WTC11 (cell line): ENCODE measurements around the gene C10orf90. TPM values are rescaled to one million over a fixed set of nuclear protein-coding genes. Genes with fewer than 3 reads are reported as not detected.

ENCODE experiments used
- ATAC-seq: fragments of 200-7000 bp; cut with Tn5 transposase; 2 replicates; pipeline ENCODE4 v1.10.0; 2021; ENCODE audit warnings: mild to moderate bottlenecking, moderate library complexity
- CTCF ChIA-PET: fragments of 300-600 bp; sonication (Branson Sonifier 250); formaldehyde crosslinking; loops from one replicate; lab custom pipeline; 2021; ENCODE audit warnings: antibody characterized with exemption; lab: Charles Lee
- POLR2A ChIA-PET: fragments of 350-600 bp; sonication (Branson Sonifier 250); formaldehyde crosslinking; loops from one replicate; lab custom pipeline; 2021; ENCODE audit warnings: antibody characterized with exemption; lab: Charles Lee
- DNase-seq: peaks from one replicate; pipeline ENCODE4 v3.0.0; 2021; ENCODE audit warnings: low spot score
- H3K27ac Mint-ChIP-seq: 2 replicates; pipeline ENCODE4 v1.8.0; 2021; ENCODE audit warnings: mixed read lengths
- H3K27me3 Mint-ChIP-seq: 2 replicates; pipeline ENCODE4 v1.8.0; 2021; ENCODE audit warnings: low read depth, mild to moderate bottlenecking, moderate library complexity, mixed read lengths
- H3K36me3 Mint-ChIP-seq: 2 replicates; pipeline ENCODE4 v1.8.0; 2021; ENCODE audit warnings: mixed read lengths
- H3K4me1 Mint-ChIP-seq: 2 replicates; pipeline ENCODE4 v1.8.0; 2022; ENCODE audit warnings: mixed read lengths
- H3K4me3 Mint-ChIP-seq: 2 replicates; pipeline ENCODE4 v1.8.0; 2021; ENCODE audit warnings: mild to moderate bottlenecking, moderate library complexity, mixed read lengths
- H3K9me3 Mint-ChIP-seq: 2 replicates; pipeline ENCODE4 v1.8.0; 2021; ENCODE audit warnings: mixed read lengths
- CBFB ChIP-seq: sonication (generic); formaldehyde crosslinking; IDR thresholded peaks from 2 replicates; pipeline ENCODE4 v1.8.1; 2022; ENCODE audit warnings: mild to moderate bottlenecking, low read depth, missing genetic modification reagents
- CREM ChIP-seq: sonication (generic); formaldehyde crosslinking; IDR thresholded peaks from 2 replicates; pipeline ENCODE4 v1.8.1; 2022; ENCODE audit warnings: mild to moderate bottlenecking, missing genetic modification reagents, moderate library complexity
- ELF4 ChIP-seq: sonication (generic); formaldehyde crosslinking; IDR thresholded peaks from 2 replicates; pipeline ENCODE4 v1.8.1; 2022; ENCODE audit warnings: low read depth, mild to moderate bottlenecking, moderate library complexity, missing genetic modification reagents
- ETV6 ChIP-seq: sonication (generic); formaldehyde crosslinking; IDR thresholded peaks from 2 replicates; pipeline ENCODE4 v1.8.1; 2022; ENCODE audit warnings: mild to moderate bottlenecking, missing genetic modification reagents
- FOXP1 ChIP-seq: sonication (generic); formaldehyde crosslinking; IDR thresholded peaks from 2 replicates; pipeline ENCODE4 v1.8.0; 2022; ENCODE audit warnings: missing genetic modification reagents, mild to moderate bottlenecking, moderate library complexity, borderline replicate concordance
- NR3C1 ChIP-seq: sonication (generic); formaldehyde crosslinking; conservative IDR thresholded peaks from 2 replicates; pipeline ENCODE4 v1.8.1; 2023; ENCODE audit warnings: low read depth, mild to moderate bottlenecking, missing genetic modification reagents
- ZBTB21 ChIP-seq: sonication (generic); formaldehyde crosslinking; IDR thresholded peaks from 2 replicates; pipeline ENCODE4 v1.8.1; 2023; ENCODE audit warnings: mild to moderate bottlenecking, missing genetic modification reagents, borderline replicate concordance
- ZNF121 ChIP-seq: sonication (generic); formaldehyde crosslinking; IDR thresholded peaks from 2 replicates; pipeline ENCODE4 v1.8.0; 2023; ENCODE audit warnings: missing genetic modification reagents
- ZNF219 ChIP-seq: sonication (generic); formaldehyde crosslinking; IDR thresholded peaks from 2 replicates; pipeline ENCODE4 v1.8.0; 2023; ENCODE audit warnings: missing genetic modification reagents, mild to moderate bottlenecking, borderline replicate concordance
- ZNF423 ChIP-seq: fragments of 250-450 bp; sonication (Bioruptor Pico); IDR thresholded peaks from 2 replicates; pipeline ENCODE4 v2.1.2; 2022; ENCODE audit warnings: mild to moderate bottlenecking, moderate library complexity
- ZNF671 ChIP-seq: fragments of 250-450 bp; sonication (Bioruptor Pico); IDR thresholded peaks from 2 replicates; pipeline ENCODE4 v1.8.0; 2021; ENCODE audit warnings: mild to moderate bottlenecking
- total RNA-seq: library from RNA; stranded (reverse); gene quantifications from 3 replicates; pipeline ENCODE4 v1.2.3, GENCODE V29; 2021
- TF ChIP-seq, protein P1 (sequence below): sonication (generic); formaldehyde crosslinking; IDR thresholded peaks from 2 replicates; pipeline ENCODE4 v1.8.0; 2023; ENCODE audit warnings: missing genetic modification reagents, mild to moderate bottlenecking, borderline replicate concordance
- TF ChIP-seq, protein P2 (sequence below): sonication (generic); formaldehyde crosslinking; IDR thresholded peaks from 2 replicates; pipeline ENCODE4 v1.8.1; 2022; ENCODE audit warnings: mild to moderate bottlenecking, missing genetic modification reagents, moderate library complexity, borderline replicate concordance
- TF ChIP-seq, protein P3 (sequence below): sonication (generic); formaldehyde crosslinking; IDR thresholded peaks from 2 replicates; pipeline ENCODE4 v1.8.1; 2023; ENCODE audit warnings: mild to moderate bottlenecking, missing genetic modification reagents, moderate library complexity
- TF ChIP-seq, protein P4 (sequence below): sonication (generic); formaldehyde crosslinking; IDR thresholded peaks from 2 replicates; pipeline ENCODE4 v1.8.1; 2023; ENCODE audit warnings: mild to moderate bottlenecking, missing genetic modification reagents
- TF ChIP-seq, protein P5 (sequence below): sonication (generic); formaldehyde crosslinking; IDR thresholded peaks from 2 replicates; pipeline ENCODE4 v1.8.0; 2023; ENCODE audit warnings: mild to moderate bottlenecking, missing genetic modification reagents
- TF ChIP-seq, protein P6 (sequence below): sonication (generic); formaldehyde crosslinking; IDR thresholded peaks from 2 replicates; pipeline ENCODE4 v1.8.1; 2023; ENCODE audit warnings: mild to moderate bottlenecking, missing genetic modification reagents, moderate library complexity

Gene C10orf90
- total RNA-seq, 1 experiment from 2014 or later = 0.85 TPM

DNA sequence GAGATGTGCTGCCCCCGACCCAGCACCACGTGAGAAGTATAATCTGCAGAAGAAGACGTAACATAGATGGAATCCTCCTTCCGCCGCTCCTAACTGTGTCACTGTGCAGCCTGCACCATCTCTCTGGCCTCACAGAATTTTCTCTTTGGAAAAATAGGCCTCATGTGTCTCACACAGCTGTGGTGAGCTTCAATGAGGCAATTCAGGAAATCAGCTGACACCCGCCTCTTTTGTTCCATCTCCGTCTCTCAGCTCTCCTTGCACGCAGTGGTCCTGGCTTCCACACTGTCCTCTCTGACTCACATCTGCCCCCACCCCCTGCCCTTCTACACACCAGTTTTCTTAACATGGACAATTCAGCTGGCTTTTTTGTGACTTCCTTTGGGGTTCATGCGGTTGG lies 7.2 kb downstream of the C10orf90 start (continued):
- TF ChIP-seq, protein P1, sequence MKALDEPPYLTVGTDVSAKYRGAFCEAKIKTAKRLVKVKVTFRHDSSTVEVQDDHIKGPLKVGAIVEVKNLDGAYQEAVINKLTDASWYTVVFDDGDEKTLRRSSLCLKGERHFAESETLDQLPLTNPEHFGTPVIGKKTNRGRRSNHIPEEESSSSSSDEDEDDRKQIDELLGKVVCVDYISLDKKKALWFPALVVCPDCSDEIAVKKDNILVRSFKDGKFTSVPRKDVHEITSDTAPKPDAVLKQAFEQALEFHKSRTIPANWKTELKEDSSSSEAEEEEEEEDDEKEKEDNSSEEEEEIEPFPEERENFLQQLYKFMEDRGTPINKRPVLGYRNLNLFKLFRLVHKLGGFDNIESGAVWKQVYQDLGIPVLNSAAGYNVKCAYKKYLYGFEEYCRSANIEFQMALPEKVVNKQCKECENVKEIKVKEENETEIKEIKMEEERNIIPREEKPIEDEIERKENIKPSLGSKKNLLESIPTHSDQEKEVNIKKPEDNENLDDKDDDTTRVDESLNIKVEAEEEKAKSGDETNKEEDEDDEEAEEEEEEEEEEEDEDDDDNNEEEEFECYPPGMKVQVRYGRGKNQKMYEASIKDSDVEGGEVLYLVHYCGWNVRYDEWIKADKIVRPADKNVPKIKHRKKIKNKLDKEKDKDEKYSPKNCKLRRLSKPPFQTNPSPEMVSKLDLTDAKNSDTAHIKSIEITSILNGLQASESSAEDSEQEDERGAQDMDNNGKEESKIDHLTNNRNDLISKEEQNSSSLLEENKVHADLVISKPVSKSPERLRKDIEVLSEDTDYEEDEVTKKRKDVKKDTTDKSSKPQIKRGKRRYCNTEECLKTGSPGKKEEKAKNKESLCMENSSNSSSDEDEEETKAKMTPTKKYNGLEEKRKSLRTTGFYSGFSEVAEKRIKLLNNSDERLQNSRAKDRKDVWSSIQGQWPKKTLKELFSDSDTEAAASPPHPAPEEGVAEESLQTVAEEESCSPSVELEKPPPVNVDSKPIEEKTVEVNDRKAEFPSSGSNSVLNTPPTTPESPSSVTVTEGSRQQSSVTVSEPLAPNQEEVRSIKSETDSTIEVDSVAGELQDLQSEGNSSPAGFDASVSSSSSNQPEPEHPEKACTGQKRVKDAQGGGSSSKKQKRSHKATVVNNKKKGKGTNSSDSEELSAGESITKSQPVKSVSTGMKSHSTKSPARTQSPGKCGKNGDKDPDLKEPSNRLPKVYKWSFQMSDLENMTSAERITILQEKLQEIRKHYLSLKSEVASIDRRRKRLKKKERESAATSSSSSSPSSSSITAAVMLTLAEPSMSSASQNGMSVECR (CRISPR knock-in tag) = no peak
- TF ChIP-seq, all 79 proteins: peak for 0

DNA sequence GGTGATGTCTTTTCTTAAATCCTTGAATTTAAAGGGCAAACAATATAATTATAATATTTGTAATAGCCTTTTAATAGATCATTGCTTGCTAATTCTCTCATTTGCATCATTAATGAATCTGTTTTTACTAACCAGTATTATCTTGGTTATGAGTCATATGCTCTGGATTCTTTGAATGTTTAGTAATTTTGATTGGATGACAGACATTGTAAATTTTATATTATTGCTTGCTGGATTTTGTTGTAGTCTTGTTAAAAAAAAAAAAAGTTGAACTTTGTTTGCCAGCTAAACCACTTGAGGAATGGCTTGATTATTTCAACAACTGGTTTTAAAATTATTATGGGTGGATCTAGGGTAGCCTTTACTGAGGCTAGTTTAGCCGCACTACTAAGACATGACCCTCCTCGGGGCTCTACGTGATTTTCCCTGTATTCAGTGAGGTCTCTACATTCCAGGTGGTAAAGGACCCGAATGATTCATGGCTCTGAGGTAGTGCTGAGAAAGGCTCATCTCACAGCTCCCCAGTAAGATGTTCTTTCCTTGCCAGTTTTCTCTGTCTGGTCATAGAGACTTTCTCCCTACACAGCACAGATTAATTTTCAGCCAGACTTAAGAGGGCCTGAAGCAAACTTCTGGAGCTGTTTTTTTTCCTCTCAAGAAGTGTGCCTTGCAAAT lies 8.5 kb downstream of the C10orf90 start:
- Mint-ChIP-seq H3K4me3 (no peak overlapping the region), H3K9me3 (no peaks in the 10 kb centered on the region), H3K27me3 (peaks cover 4% of the 10 kb centered on the region; the same call in 1 of the 2 replicates), H3K4me1 (no peaks in the 10 kb centered on the region), H3K27ac (no peak overlapping the region), H3K36me3 (no peaks in the 10 kb centered on the region)
- POLR2A ChIA-PET = no interaction called here
- TF ChIP-seq ZNF121 (CRISPR knock-in tag) (no peak), ZNF219 (no peak), NR3C1 (CRISPR knock-in tag) (no peak), ETV6 (CRISPR knock-in tag) (no peak), ZNF423 (CRISPR knock-in tag) (no peak), CBFB (CRISPR knock-in tag) (no peak), FOXP1 (CRISPR knock-in tag) (no peak), ELF4 (CRISPR knock-in tag) (no peak), ZNF671 (CRISPR knock-in tag) (no peak), ZBTB21 (no peak), CREM (CRISPR knock-in tag) (no peak)
- TF ChIP-seq, protein P2, sequence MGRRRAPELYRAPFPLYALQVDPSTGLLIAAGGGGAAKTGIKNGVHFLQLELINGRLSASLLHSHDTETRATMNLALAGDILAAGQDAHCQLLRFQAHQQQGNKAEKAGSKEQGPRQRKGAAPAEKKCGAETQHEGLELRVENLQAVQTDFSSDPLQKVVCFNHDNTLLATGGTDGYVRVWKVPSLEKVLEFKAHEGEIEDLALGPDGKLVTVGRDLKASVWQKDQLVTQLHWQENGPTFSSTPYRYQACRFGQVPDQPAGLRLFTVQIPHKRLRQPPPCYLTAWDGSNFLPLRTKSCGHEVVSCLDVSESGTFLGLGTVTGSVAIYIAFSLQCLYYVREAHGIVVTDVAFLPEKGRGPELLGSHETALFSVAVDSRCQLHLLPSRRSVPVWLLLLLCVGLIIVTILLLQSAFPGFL (CRISPR knock-in tag) = no peak
- TF ChIP-seq, protein P3, sequence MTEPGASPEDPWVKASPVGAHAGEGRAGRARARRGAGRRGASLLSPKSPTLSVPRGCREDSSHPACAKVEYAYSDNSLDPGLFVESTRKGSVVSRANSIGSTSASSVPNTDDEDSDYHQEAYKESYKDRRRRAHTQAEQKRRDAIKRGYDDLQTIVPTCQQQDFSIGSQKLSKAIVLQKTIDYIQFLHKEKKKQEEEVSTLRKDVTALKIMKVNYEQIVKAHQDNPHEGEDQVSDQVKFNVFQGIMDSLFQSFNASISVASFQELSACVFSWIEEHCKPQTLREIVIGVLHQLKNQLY (CRISPR knock-in tag) = no peak
- TF ChIP-seq, protein P4, sequence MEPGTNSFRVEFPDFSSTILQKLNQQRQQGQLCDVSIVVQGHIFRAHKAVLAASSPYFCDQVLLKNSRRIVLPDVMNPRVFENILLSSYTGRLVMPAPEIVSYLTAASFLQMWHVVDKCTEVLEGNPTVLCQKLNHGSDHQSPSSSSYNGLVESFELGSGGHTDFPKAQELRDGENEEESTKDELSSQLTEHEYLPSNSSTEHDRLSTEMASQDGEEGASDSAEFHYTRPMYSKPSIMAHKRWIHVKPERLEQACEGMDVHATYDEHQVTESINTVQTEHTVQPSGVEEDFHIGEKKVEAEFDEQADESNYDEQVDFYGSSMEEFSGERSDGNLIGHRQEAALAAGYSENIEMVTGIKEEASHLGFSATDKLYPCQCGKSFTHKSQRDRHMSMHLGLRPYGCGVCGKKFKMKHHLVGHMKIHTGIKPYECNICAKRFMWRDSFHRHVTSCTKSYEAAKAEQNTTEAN (CRISPR knock-in tag) = no peak
- TF ChIP-seq, protein P5, sequence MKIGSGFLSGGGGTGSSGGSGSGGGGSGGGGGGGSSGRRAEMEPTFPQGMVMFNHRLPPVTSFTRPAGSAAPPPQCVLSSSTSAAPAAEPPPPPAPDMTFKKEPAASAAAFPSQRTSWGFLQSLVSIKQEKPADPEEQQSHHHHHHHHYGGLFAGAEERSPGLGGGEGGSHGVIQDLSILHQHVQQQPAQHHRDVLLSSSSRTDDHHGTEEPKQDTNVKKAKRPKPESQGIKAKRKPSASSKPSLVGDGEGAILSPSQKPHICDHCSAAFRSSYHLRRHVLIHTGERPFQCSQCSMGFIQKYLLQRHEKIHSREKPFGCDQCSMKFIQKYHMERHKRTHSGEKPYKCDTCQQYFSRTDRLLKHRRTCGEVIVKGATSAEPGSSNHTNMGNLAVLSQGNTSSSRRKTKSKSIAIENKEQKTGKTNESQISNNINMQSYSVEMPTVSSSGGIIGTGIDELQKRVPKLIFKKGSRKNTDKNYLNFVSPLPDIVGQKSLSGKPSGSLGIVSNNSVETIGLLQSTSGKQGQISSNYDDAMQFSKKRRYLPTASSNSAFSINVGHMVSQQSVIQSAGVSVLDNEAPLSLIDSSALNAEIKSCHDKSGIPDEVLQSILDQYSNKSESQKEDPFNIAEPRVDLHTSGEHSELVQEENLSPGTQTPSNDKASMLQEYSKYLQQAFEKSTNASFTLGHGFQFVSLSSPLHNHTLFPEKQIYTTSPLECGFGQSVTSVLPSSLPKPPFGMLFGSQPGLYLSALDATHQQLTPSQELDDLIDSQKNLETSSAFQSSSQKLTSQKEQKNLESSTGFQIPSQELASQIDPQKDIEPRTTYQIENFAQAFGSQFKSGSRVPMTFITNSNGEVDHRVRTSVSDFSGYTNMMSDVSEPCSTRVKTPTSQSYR = no peak
- TF ChIP-seq, protein P6, sequence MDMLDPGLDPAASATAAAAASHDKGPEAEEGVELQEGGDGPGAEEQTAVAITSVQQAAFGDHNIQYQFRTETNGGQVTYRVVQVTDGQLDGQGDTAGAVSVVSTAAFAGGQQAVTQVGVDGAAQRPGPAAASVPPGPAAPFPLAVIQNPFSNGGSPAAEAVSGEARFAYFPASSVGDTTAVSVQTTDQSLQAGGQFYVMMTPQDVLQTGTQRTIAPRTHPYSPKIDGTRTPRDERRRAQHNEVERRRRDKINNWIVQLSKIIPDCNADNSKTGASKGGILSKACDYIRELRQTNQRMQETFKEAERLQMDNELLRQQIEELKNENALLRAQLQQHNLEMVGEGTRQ (CRISPR knock-in tag) = no peak
- DNase-seq = no peak
- ATAC-seq = no peak
- CTCF ChIA-PET = no interaction called here
